Omental fat pad (tissue), 4 donors: ENCODE measurements around the gene DYNLT2. TPM values are rescaled to one million over a fixed set of nuclear protein-coding genes. Genes with fewer than 3 reads are reported as not detected.

Experiments
- ATAC-seq: fragments of 150-250 bp; one replicate; pipeline ENCODE4 v1.9.1; 2016; ENCODE audit warnings: mild to moderate bottlenecking, moderate library complexity; ENCODE audit not compliant: low FRiP score
- DNase-seq: peaks from one replicate; pipeline ENCODE4 v3.0.0-alpha.2; 2019; ENCODE audit warnings: low spot score
- CTCF ChIP-seq, 3 donors: fragments of 450-650 bp; IDR thresholded peaks; one replicate each; pipeline ENCODE4 v1.5.1; 2016 to 2017; ENCODE audit warnings: antibody characterized with exemption in 3 of 3, mild to moderate bottlenecking in 3 of 3, moderate library complexity in 2 of 3
- total RNA-seq, 4 donors: library from RNA; depleted of rRNA; stranded (reverse); fragments of >200 nt; gene quantifications; one replicate each; pipeline ENCODE4 v1.1.0, GENCODE V29; 2016

Gene DYNLT2
- total RNA-seq, 4 donors from 2014 or later, result 0.94 to 2.5 (median 2.1) TPM

GRCh38 chr6:169788809-169789145 lies 37.4 kb upstream of the DYNLT2 start:
- no peak for ATAC-seq
- DNase-seq, result no peak
- no peak for TF ChIP-seq CTCF (IDR thresholded peaks at IDR 0.05)

GRCh38 chr6:169787797-169788196 lies 36.4 kb upstream of the DYNLT2 start:
- no peak for TF ChIP-seq CTCF (IDR thresholded peaks at IDR 0.05)
- ATAC-seq (no peak), DNase-seq (no peak)

GRCh38 chr6:169786349-169786748 lies 35.0 kb upstream of the DYNLT2 start:
- DNase-seq (no peak), ATAC-seq (no peak)
- no peak for TF ChIP-seq CTCF (IDR thresholded peaks at IDR 0.05)

GRCh38 chr6:169785566-169785965 lies 34.2 kb upstream of the DYNLT2 start:
- ATAC-seq, result no peak
- DNase-seq, result no peak
- TF ChIP-seq CTCF (IDR thresholded peaks at IDR 0.05), result no peak

GRCh38 chr6:169784821-169785340 lies 33.5 kb upstream of the DYNLT2 start:
- no peak for DNase-seq
- no peak for ATAC-seq

GRCh38 chr6:169783971-169784820 lies 32.8 kb upstream of the DYNLT2 start:
- DNase-seq, result no peak
- ATAC-seq, result no peak

More at GRCh38 chr6:169784821-169785340, 33.5 kb upstream of the DYNLT2 start:
- TF ChIP-seq CTCF (IDR thresholded peaks at IDR 0.05), result no peak

More at GRCh38 chr6:169783971-169784820, 32.8 kb upstream of the DYNLT2 start:
- no peak for TF ChIP-seq CTCF (IDR thresholded peaks at IDR 0.05)
